Measurements from ENCODE around the gene HESX1. TPM values are rescaled to one million over a fixed set of nuclear protein-coding genes. Genes with fewer than 3 reads are reported as not detected.

HESX1 gene
- total and polyA plus RNA-seq, 7 donors = 0.18 to 0.46 (median 0.32) TPM; not detected in 1

- no peaks in the 10 kb centered on the region for H3K9me3 ChIP-seq
- ATAC-seq = no peak
- H3K36me3 ChIP-seq (ENCODE audit: insufficient read depth in 1 of 2, low read depth in 1 of 2) = no peaks in the 10 kb centered on the region
- 53 to 56% (median 54%) methylated on average over 6 of the region's 6 CpGs for WGBS, 3 donors
- intact Hi-C loops (cut with DNase I) = no loop called here
- no peaks in the 10 kb centered on the region for H3K27me3 ChIP-seq (ENCODE audit: insufficient read depth in 3 of 3, low read length in 2 of 3)
- TF ChIP-seq CTCF (IDR thresholded peaks at IDR 0.05) = no peak
- no peak overlapping the region for H3K4me3 ChIP-seq
- no peak for DNase-seq
- H3K4me1 ChIP-seq = no peaks in the 10 kb centered on the region
- H3K27ac ChIP-seq = no peak overlapping the region
Observed at GRCh38 chr3:57184526-57184925, 15.3 kb downstream of the HESX1 start.

- no peaks in the 10 kb centered on the region for H3K9me3 ChIP-seq
- ATAC-seq (peak in 1 of 4 donors; percentile 56), DNase-seq (no peak)
- 55 to 65% (median 64%) methylated on average over 5 of the region's 5 CpGs for WGBS, 3 donors
- no peak overlapping the region for H3K27ac ChIP-seq
- no peaks in the 10 kb centered on the region for H3K27me3 ChIP-seq (ENCODE audit: insufficient read depth in 3 of 3, low read length in 2 of 3)
- H3K4me1 ChIP-seq = no peaks in the 10 kb centered on the region
- no peaks in the 10 kb centered on the region for H3K36me3 ChIP-seq (ENCODE audit: insufficient read depth in 1 of 2, low read depth in 1 of 2)
- intact Hi-C loops (cut with DNase I) = no loop called here
- no peak overlapping the region for H3K4me3 ChIP-seq
- peak; percentile 25 for TF ChIP-seq CTCF (IDR thresholded peaks at IDR 0.05)
Observed at GRCh38 chr3:57179580-57180410, 20.0 kb downstream of the HESX1 start.

- DNase-seq = no peak
- ATAC-seq = no peak
- intact Hi-C loops (cut with DNase I) = no loop called here
Observed at GRCh38 chr3:57176045-57176444, 23.7 kb downstream of the HESX1 start.

GRCh38 chr3:57173687-57174086 lies 26.1 kb downstream of the HESX1 start:
- no peaks in the 10 kb centered on the region for H3K27me3 ChIP-seq (ENCODE audit: insufficient read depth in 3 of 3, low read length in 2 of 3)
- no peaks in the 10 kb centered on the region for H3K4me1 ChIP-seq
- intact Hi-C loops (cut with DNase I) = loop anchor here in 1 of 2 donors (5.0 kb wide), 1 partner anchor 54 kb away; the partner anchor contains the start of gene APPL1
- no peak for DNase-seq
- TF ChIP-seq CTCF (IDR thresholded peaks at IDR 0.05) = no peak
- 62 to 78% (median 63%) methylated on average over 2 of the region's 2 CpGs for WGBS, 3 donors
- H3K36me3 ChIP-seq (ENCODE audit: insufficient read depth in 1 of 2, low read depth in 1 of 2) = no peaks in the 10 kb centered on the region
- no peaks in the 10 kb centered on the region for H3K9me3 ChIP-seq
- ATAC-seq = no peak
- no peak overlapping the region for H3K4me3 ChIP-seq
- no peak overlapping the region for H3K27ac ChIP-seq

More at GRCh38 chr3:57176045-57176444, 23.7 kb downstream of the HESX1 start:
- H3K9me3 ChIP-seq = no peaks in the 10 kb centered on the region
- H3K36me3 ChIP-seq (ENCODE audit: insufficient read depth in 1 of 2, low read depth in 1 of 2) = no peaks in the 10 kb centered on the region
- H3K27me3 ChIP-seq (ENCODE audit: insufficient read depth in 3 of 3, low read length in 2 of 3) = no peaks in the 10 kb centered on the region
- no peak for TF ChIP-seq CTCF (IDR thresholded peaks at IDR 0.05)
- WGBS, 3 donors = 73 to 77% (median 76%) methylated on average over 1 of the region's 1 CpG
- H3K4me3 ChIP-seq = no peak overlapping the region
- no peaks in the 10 kb centered on the region for H3K4me1 ChIP-seq
- H3K27ac ChIP-seq = no peak overlapping the region
